ENCODE data around the gene ECEL1.

Gene ECEL1

GRCh38 chr2:232521959-232522622, 34.5 kb upstream of the ECEL1 start:
- peak; percentile 55 for DNase-seq

DNA sequence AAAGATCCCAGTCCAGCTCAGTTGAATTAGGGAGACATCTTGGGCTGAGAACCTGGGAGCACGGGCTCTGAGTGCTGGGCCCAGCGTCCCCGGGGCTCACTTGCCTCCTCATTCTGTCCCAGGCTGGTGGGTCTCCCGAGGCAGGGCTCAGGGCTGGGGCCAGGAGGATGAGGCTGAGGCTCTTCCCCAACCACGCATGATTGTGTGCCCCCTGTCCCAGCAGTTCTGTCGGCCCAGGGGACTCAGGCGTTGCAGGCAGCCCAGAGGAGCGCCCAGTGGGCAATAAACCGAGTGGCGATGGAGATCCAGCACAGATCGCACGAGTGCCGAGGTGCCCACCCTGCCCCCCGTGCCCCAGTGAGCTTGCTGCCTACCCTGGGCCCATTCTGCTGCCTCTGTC, 33.5 kb upstream of the ECEL1 start:
- no peak for DNase-seq

DNA sequence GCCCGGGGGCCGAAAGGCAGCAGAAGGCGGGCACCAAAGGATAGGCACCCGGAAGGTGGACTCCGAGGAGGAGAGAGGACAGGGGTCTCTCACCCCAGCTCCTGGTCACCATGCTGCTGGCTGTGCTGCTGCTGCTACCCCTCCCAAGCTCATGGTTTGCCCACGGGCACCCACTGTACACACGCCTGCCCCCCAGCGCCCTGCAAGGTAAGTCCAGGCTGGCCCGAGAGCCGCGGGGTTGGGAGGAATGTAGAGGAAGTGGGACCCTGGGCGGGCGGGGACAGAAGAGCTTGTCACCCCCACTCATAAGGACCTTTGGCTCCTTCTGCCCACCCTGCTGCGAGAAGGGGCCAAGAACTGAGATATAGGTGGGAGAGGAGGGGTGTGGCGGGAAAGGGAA, 32.9 kb upstream of the ECEL1 start:
- DNase-seq, result no peak

- no peak for DNase-seq
Measured at GRCh38 chr2:232519581-232520438, 32.2 kb upstream of the ECEL1 start, which contains the start of gene PRSS56. TSS of gene PRSS56 (plus strand) at chr2:232520388. CDS start at chr2:232520599, 211 bp downstream.

DNA sequence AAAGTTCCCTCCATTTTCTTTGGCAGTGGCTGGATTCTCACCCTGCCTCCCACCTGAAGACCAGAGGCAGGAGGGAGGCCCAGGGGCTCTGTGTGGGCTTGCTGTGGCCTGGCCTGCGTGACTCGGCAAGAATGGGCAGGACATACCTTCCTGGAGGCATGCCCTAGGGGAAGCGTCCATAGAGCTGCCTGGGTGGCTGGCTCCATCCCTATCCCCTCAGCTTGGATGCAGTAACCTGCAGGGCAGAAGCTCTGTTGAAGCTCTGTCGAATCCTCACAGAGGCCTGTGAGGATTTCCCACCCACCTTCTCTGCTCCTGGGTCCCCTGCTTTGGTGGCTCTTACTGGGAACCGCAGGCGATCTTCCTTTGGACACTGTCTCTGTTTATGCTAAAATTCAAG, 31.2 kb upstream of the ECEL1 start:
- no peak for DNase-seq

DNA sequence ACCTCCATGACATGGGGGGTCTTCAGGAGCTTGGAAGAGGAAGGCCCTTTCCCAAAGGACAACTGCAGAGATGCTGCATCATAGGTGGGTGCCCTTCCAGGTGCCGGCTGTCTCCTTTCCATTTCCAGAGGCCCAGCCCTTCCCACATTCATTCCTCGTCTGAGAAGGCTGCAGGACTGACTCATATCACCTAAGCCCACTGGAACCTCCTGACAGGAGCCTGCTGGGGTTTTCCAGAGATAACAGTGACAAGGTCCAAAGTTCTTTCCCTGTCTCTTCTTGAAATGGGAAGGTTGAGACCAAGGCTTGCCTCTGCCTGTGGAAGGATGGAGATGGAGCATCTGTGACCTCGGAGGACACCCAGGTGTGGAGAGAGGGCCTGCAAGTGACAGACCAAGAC, 28.9 kb upstream of the ECEL1 start:
- DNase-seq, result no peak

- DNase-seq, result no peak
Measured at GRCh38 chr2:232515639-232516038, 28.0 kb upstream of the ECEL1 start.

GRCh38 chr2:232513353-232513752, 25.7 kb upstream of the ECEL1 start:
- no peak for DNase-seq

- DNase-seq, result no peak
Measured at GRCh38 chr2:232512602-232513001, 25.0 kb upstream of the ECEL1 start.

- DNase-seq, result no peak
Measured at GRCh38 chr2:232511336-232511890, 23.8 kb upstream of the ECEL1 start.

DNA sequence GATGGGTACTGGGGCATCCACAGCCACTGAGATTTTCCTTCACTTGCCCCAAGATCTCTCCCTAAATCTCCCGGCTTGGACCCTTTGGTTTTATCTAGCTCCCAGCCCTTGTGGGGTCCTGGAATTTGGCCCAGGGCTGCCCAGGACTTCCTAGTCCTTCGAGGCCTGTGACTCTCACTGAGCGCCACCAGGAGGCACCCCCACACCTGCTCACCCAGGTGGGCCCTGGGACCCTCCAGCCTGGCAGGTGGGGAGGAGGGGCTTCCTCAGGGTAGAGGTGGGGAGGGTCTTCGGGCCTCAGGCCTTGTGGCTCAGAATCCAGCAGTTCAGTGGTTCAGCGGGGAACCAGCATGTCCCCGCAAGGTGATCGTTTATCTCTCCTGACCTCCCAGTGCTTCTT, 20.6 kb upstream of the ECEL1 start:
- DNase-seq, result no peak

GRCh38 chr2:232506709-232507108, 19.1 kb upstream of the ECEL1 start:
- DNase-seq, result no peak

DNA sequence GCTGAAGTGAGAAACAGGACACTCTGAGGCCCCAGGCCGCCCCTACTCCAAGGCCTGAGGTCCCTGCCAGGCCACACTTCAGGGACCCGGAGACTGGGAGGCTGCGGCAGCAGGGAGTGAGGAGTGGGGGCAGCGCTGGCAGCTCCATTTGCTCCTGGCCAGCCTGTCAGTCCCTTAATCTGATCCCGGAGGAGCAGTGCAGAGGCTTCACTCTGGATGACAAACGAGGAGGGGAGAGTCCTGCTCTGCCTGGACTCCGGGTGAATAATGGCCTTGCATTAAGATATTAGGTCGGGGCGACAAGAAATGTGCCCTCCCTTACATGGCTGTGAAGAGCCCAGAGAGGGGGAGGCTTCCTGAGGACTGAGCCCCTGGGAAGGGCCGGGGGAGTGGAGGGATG, 18.2 kb upstream of the ECEL1 start:
- no peak for DNase-seq

DNA sequence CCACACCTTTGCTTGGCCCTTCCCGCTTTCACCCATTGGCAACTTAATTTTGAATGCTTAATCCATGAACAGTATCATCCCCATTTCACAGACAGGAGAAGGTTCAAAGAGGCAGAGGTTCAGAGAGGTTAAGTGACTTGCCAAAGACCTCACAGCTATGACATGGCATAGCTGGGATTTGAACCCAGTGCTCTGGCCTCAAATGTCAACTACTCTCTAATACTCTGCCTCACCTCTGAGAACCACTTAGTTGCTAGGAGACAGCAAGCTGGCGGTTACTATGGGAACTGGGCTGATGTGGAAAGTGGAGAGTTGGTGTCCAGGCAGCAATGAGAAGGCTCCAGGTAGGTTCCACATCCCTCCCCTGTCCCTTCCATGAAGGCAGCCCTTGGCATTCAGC, 16.8 kb upstream of the ECEL1 start:
- DNase-seq, result no peak

DNA sequence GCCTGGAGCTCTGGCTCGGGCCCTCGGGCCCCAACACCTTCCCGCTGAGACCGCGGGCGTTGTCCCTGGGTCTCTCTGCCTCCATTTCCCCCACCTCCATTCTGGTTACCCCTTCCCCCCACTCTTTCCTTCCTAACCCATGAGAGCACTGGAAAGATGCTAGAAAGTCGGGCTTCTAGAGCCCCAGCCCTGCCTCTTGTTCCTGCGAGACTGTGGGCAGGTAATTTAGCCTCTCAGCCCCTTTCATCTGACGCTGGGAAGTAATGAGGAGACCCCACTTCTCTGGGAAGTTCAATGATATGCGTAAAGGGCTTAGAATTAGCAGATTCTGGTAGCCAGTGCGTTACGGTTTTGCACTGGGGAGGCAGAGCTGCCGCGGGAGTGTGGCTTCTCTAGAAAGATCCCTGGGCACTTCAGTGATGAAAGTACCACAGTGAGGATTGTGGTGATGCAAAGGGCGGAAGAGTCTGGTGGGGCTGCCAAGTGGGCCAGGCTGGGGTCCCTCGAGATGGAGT, 16.2 kb upstream of the ECEL1 start:
- no peak for DNase-seq

- DNase-seq, result peak; percentile 11
Measured at GRCh38 chr2:232502911-232503808, 15.5 kb upstream of the ECEL1 start.

DNA sequence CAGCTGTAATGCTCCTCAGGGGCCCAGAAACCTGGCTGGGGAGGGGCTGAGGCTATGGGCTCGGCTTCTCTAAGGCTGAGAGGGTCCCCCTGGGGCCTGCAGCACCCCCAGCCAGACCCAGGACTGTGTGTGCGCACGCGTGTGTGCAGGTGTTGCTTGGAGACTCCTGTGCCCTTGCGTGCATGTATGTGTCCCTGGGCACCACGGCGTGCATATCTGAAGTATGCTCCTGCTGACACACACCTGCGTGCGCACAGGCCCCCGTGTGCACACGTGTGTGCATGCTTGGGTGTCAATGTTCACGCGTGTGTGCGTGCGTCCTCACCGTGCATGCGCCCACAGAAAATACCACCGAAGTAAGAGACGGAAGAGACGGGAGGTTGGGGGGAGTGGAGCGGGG, 14.9 kb upstream of the ECEL1 start:
- DNase-seq, result no peak

- no peak for DNase-seq
Measured at GRCh38 chr2:232501794-232502390, 14.3 kb upstream of the ECEL1 start.

- DNase-seq, result no peak
Measured at GRCh38 chr2:232501331-232501771, 13.7 kb upstream of the ECEL1 start.

GRCh38 chr2:232498452-232498851, 10.8 kb upstream of the ECEL1 start:
- no peak for DNase-seq

DNA sequence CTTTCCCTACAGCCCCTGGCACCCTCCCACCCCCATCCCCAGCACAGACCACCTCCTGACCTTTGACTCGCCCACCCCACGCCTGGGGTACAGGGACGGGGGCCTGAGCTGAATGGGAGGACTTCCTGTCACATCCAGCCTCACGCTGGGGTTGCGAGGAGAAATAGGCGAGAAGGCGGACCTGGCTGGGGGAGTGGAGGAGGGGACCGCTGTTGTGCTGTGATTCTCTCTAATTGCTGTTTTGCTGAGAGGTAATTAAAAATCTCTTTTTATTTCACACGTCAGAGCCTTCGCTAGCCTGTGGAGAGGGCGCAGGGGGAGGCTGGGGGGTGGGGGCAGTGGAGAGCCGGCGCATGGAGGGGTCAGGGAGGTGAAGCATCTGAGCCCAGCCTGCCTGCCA, 9.7 kb upstream of the ECEL1 start:
- no peak for DNase-seq

Data from CD4-positive, alpha-beta T cell treated with Interleukin-17A for 1 hour (primary cell).